Adipocyte (in vitro differentiated cells): ENCODE measurements around the gene GOT1.
A peak's percentile ranks its signal among the peaks of the same experiment; 100 is the strongest.

Source experiments
- DNase-seq: peaks from one replicate; pipeline ENCODE4 v3.0.0-alpha.2; 2015; ENCODE audit warnings: low read depth
- H3K27me3 ChIP-seq: replicated peaks from 2 replicates; pipeline ENCODE4 v1.7.0; 2013; ENCODE audit warnings: mild to moderate bottlenecking, low read length, moderate library complexity; ENCODE audit not compliant: control insufficient read depth, insufficient read depth
- H3K36me3 ChIP-seq: 2 replicates; pipeline ENCODE4 v1.7.0; 2013; ENCODE audit warnings: low read length, mild to moderate bottlenecking, moderate library complexity; ENCODE audit not compliant: control insufficient read depth, insufficient read depth, severe bottlenecking
- H3K4me1 ChIP-seq: 2 replicates; pipeline ENCODE4 v1.7.0; 2013; ENCODE audit warnings: mild to moderate bottlenecking, low read length, moderate library complexity; ENCODE audit not compliant: control insufficient read depth, insufficient read depth
- H3K4me3 ChIP-seq: 2 replicates; pipeline ENCODE4 v1.7.0; 2013; ENCODE audit warnings: mild to moderate bottlenecking, low read length, moderate library complexity
- H3K9ac ChIP-seq: 2 replicates; pipeline ENCODE4 v1.7.0; 2013; ENCODE audit warnings: mild to moderate bottlenecking, low read length, moderate library complexity
- H3K9me3 ChIP-seq: 2 replicates; pipeline ENCODE4 v1.7.0; 2013; ENCODE audit warnings: mild to moderate bottlenecking, low read length, moderate library complexity; ENCODE audit not compliant: control insufficient read depth

Gene GOT1

DNA sequence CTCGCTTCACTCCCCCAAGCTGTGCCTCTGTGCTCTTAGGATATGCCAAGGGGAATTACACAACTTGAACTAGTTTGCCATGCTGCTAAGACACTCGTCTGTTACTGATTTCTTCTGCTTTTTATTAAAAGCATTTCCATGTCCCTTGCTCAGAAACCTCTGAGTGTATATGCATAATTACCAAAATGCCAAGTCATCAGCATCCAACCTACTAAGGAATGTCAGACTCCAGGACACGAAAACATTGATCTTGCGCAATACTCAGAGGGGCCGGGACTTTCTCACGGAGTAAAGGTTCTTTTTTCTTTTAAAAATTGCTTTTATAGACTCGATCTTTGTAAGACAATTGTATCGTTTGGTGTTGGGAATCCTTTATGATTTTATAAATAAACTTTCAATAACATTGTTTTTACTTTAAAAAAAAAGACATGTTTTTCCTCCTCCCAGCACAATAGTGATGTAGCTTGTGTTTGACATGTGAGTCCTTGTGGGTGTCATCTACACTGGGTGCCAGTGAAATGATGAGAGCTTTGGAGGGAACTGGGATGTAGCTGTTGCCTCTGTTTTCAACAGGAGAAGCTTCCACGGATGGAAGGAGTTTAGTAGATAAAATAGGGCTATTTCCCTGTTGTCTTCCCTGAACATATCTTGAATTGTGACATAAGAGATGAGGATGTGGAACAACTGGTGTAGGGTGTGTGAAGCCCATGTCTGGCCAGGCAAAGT, 57.7 kb downstream of the GOT1 start:
- DNase-seq = peak; percentile 96
- Histone ChIP-seq H3K9ac (no peak overlapping the region), H3K4me3 (peak overlapping the region; percentile 41), H3K4me1 (peaks cover 33% of the 10 kb centered on the region), H3K36me3 (no peaks in the 10 kb centered on the region), H3K27me3 (peaks cover 4% of the 10 kb centered on the region), H3K9me3 (no peaks in the 10 kb centered on the region)

DNA sequence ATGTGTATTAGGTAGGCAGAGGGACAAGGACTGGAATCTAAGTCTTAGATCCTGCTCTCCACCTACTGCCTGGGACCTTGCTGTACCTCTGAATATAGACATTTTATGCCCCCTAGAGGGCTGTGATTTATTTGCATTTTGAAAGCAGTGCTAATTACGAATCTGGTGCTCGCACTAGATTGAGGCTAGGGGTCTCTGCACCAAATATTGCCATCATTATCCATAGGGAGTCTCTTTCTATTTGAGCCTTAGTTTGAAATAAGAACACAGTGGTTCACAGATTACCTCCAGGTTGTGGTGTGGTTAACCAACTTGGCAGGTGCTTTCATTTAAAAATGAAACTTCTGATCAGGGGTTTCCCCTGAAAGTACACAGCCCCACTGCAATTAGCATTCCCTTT, 59.4 kb downstream of the GOT1 start:
- Histone ChIP-seq H3K9me3 (no peaks in the 10 kb centered on the region), H3K36me3 (no peaks in the 10 kb centered on the region), H3K9ac (no peak overlapping the region), H3K4me1 (peaks cover 33% of the 10 kb centered on the region), H3K27me3 (peaks cover 4% of the 10 kb centered on the region), H3K4me3 (no peak overlapping the region)
- DNase-seq = peak; percentile 76

- Histone ChIP-seq H3K9ac (no peak overlapping the region), H3K36me3 (no peaks in the 10 kb centered on the region), H3K4me1 (peaks cover 20% of the 10 kb centered on the region), H3K4me3 (no peak overlapping the region), H3K27me3 (peaks cover 4% of the 10 kb centered on the region), H3K9me3 (no peaks in the 10 kb centered on the region)
- DNase-seq = peak; percentile 85
Observed at GRCh38 chr10:99369551-99369950, 60.9 kb downstream of the GOT1 start.

GRCh38 chr10:99369126-99369525, 61.3 kb downstream of the GOT1 start:
- H3K4me1 ChIP-seq = peaks cover 20% of the 10 kb centered on the region
- H3K4me3 ChIP-seq = no peak overlapping the region
- DNase-seq = peak; percentile 70
- H3K9ac ChIP-seq = no peak overlapping the region
- no peaks in the 10 kb centered on the region for H3K36me3 ChIP-seq
- no peaks in the 10 kb centered on the region for H3K9me3 ChIP-seq
- peaks cover 4% of the 10 kb centered on the region for H3K27me3 ChIP-seq

GRCh38 chr10:99368646-99369045, 61.8 kb downstream of the GOT1 start:
- Histone ChIP-seq H3K36me3 (no peaks in the 10 kb centered on the region), H3K9me3 (no peaks in the 10 kb centered on the region), H3K27me3 (peaks cover 4% of the 10 kb centered on the region), H3K4me3 (no peak overlapping the region), H3K4me1 (peaks cover 20% of the 10 kb centered on the region), H3K9ac (no peak overlapping the region)
- DNase-seq = peak; percentile 40

DNA sequence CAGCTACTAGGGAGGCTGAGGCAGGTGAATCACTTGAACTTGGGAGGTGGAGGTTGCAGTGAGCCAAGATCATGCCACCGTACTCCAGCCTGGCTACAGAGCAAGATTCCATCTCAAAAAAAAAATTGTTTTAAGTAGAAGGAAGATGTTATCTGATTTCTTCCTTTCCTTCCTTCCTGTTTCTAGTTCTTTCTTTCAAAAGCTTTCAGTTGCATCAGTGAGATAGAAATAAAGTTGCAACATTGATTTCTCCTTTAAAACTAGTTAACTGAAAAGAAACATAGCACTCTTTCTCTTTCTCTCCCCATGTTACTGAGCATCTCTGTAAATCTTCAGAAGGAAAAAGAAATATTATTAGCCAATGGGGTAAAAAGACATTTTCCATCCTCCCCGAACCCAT, 63.8 kb downstream of the GOT1 start:
- Histone ChIP-seq H3K27me3 (peaks cover 4% of the 10 kb centered on the region), H3K4me1 (peaks cover 5% of the 10 kb centered on the region), H3K9ac (no peak overlapping the region), H3K9me3 (no peaks in the 10 kb centered on the region), H3K4me3 (no peak overlapping the region), H3K36me3 (no peaks in the 10 kb centered on the region)
- peak; percentile 54 for DNase-seq

DNA sequence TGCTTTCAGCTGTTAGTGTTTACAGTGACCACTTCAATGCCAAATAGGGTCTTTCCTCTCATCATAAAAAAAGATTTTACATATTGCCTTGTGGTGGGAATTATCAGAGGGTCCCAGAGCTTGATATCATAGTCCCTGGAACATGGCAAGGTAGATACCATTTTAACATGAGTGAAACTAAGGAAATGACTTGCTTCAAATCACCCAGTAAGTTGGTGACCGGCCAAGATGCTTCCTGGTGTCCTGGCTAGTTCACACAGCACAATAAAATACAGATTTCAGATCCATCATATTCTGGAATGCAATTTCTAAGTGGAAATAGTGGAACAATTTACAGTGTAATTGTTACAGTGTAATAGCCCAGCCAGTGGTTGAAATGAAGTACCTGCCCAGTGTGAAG, 64.7 kb downstream of the GOT1 start:
- no peak overlapping the region for H3K4me3 ChIP-seq
- DNase-seq = no peak
- H3K9me3 ChIP-seq = no peaks in the 10 kb centered on the region
- H3K4me1 ChIP-seq = peaks cover 5% of the 10 kb centered on the region
- no peak overlapping the region for H3K9ac ChIP-seq
- H3K27me3 ChIP-seq = peaks cover 6% of the 10 kb centered on the region
- no peaks in the 10 kb centered on the region for H3K36me3 ChIP-seq

GRCh38 chr10:99365311-99365710, 65.1 kb downstream of the GOT1 start:
- Histone ChIP-seq H3K4me3 (no peak overlapping the region), H3K27me3 (peaks cover 6% of the 10 kb centered on the region), H3K36me3 (no peaks in the 10 kb centered on the region), H3K9ac (no peak overlapping the region), H3K9me3 (no peaks in the 10 kb centered on the region), H3K4me1 (peaks cover 5% of the 10 kb centered on the region)
- DNase-seq = no peak

DNA sequence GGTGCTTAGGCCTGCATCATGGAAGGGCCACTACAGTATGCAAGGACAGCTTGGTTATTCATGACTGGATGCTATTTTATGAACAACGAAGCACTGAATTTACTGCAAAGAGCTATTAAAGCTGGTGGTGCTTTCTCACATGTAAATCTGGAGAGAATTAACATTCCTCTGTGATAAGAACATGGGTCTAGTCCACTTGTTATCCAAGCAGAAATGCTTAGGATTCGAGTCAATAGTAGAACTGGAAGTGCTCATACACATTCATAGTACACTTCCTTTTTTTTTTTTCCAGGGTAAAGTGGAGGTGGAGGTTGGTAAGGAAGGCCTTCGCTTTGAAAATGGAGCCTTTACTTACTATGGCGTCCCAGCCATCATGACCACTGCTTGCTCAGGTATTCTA, 66.3 kb downstream of the GOT1 start:
- Histone ChIP-seq H3K27me3 (peaks cover 6% of the 10 kb centered on the region), H3K9ac (no peak overlapping the region), H3K9me3 (no peaks in the 10 kb centered on the region), H3K4me1 (peaks cover 5% of the 10 kb centered on the region), H3K4me3 (no peak overlapping the region), H3K36me3 (no peaks in the 10 kb centered on the region)
- peak; percentile 78 for DNase-seq

DNA sequence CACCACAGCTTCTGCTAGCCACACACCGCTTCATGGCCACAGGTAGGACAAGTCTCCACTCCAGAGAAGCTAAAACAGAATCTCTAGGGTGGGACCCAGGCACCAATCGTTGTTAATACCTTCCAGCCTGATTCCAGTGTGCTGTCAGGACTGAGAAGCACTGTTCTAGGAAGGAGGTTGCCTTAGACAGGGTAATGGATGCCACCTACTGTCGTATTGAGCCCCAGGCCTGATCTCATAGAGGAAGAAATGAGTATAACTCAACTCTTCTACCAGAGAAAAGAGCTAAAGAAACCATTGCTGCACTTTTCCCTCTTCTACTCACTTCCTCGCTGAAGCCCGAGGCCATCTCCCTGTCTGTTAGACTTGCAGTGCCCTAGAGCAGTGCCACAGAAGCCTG, 69.5 kb downstream of the GOT1 start:
- no peak overlapping the region for H3K9ac ChIP-seq
- no peak overlapping the region for H3K4me3 ChIP-seq
- no peaks in the 10 kb centered on the region for H3K36me3 ChIP-seq
- no peaks in the 10 kb centered on the region for H3K9me3 ChIP-seq
- H3K4me1 ChIP-seq = no peaks in the 10 kb centered on the region
- H3K27me3 ChIP-seq = peaks cover 11% of the 10 kb centered on the region
- DNase-seq = no peak

- Histone ChIP-seq H3K4me1 (no peaks in the 10 kb centered on the region), H3K9ac (no peak overlapping the region), H3K9me3 (no peaks in the 10 kb centered on the region), H3K36me3 (no peaks in the 10 kb centered on the region), H3K4me3 (no peak overlapping the region), H3K27me3 (peaks cover 11% of the 10 kb centered on the region)
- DNase-seq = no peak
Observed at GRCh38 chr10:99358101-99358500, 72.3 kb downstream of the GOT1 start.

GRCh38 chr10:99357691-99358090, 72.7 kb downstream of the GOT1 start:
- DNase-seq = no peak
- Histone ChIP-seq H3K4me3 (no peak overlapping the region), H3K27me3 (peaks cover 11% of the 10 kb centered on the region), H3K9ac (no peak overlapping the region), H3K4me1 (no peaks in the 10 kb centered on the region), H3K36me3 (no peaks in the 10 kb centered on the region), H3K9me3 (no peaks in the 10 kb centered on the region)
